GM19099 (cell line): ENCODE data around the gene SLC43A3.
A peak's percentile ranks its signal among the peaks of the same experiment; 100 is the strongest.

Source experiments
- POLR2A ChIP-seq: IDR thresholded peaks from 3 replicates; pipeline ENCODE4 v1.6.1; 2011; ENCODE audit warnings: low read depth; ENCODE audit not compliant: insufficient read length; ENCODE audit errors: extremely low read depth

Gene SLC43A3

GRCh38 chr11:57440744-57441414 is 14.0 kb upstream of the SLC43A3 start:
- TF ChIP-seq POLR2A = no peak

- TF ChIP-seq POLR2A = no peak
These were observed 12.9 kb upstream of the SLC43A3 start for GRCh38 chr11:57439786-57440185.

- no peak for TF ChIP-seq POLR2A
These were observed 11.7 kb upstream of the SLC43A3 start for GRCh38 chr11:57438345-57439285.

DNA sequence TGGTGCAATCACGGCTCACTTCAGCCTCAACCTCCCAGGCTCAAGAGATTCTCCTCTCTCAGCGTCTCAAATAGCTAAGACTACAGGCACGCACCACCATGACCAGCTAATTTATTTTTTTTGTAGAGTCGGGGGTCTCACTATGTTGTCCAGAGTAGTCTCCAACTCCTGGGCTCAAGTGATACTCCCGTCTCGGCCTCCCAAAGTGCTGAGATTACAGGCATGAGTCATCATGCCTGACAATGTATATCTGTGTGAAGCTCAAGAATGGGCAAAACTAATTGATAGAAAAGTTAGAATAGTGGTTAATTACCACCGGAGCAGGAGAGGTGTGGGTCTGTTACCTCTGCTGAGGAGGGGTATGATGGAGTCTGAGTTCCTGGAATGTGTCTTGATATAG is 9.1 kb upstream of the SLC43A3 start:
- no peak for TF ChIP-seq POLR2A

- no peak for TF ChIP-seq POLR2A
These were observed 8.0 kb upstream of the SLC43A3 start for GRCh38 chr11:57434640-57435546.

- TF ChIP-seq POLR2A = no peak
These were observed 5.8 kb upstream of the SLC43A3 start for GRCh38 chr11:57432714-57433163.

DNA sequence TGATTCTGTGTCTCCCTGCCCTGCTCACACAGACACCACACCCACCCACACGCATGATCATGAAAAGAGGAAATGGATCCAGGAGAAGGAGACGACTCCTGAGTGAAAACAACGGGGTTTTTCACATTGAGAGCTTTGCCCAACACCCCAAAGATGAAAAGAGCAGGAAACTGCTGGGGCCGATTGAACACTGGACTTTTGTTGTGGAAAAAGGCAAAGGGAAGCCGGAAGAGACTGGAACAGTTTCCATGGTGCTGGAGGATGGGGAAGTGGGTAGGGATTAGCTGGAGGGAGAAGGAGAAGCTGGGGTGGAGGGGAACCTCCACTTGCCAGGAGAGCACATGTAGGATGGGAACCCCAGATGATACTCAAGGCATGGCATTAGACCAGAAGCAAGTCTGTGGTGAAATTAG is 5.2 kb upstream of the SLC43A3 start:
- TF ChIP-seq POLR2A = no peak

DNA sequence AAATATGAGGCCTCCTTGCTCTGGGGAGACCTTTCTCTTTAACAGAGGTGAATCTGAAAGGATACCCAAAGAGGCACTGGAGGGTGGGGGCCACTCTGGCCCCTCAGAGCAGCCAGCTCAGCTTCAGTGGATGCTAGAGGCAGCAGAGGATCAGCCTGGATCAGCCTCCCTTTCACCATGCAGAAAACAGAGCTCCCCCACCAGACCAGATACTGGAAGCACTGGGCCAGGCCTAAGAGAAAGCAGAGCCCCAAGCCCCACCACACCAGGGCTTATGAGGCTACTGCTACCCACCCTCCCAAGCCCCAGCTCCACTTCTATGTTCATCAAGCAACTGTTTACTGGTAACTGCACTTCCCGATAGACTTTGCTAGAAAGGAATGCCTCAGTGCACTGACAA is 4.0 kb upstream of the SLC43A3 start:
- no peak for TF ChIP-seq POLR2A

DNA sequence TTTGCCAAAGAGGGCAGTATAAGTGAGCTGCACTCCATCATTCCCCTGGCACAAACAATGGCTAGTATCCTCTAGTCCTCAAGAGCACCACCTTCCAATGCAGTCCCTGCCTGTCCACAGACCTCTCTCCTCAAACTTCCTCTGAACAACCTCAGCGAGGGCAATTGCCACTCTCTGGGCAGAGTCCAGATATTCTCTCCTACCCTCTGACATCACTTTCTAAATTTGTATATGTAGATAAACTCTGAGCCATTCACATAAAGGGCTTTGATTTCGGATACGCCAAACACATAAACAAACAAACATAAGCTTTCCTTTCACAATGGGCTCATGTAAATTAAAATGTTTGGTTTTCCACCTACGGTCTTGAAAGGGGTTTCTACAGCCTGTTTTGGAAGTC is 3.0 kb upstream of the SLC43A3 start:
- no peak for TF ChIP-seq POLR2A

DNA sequence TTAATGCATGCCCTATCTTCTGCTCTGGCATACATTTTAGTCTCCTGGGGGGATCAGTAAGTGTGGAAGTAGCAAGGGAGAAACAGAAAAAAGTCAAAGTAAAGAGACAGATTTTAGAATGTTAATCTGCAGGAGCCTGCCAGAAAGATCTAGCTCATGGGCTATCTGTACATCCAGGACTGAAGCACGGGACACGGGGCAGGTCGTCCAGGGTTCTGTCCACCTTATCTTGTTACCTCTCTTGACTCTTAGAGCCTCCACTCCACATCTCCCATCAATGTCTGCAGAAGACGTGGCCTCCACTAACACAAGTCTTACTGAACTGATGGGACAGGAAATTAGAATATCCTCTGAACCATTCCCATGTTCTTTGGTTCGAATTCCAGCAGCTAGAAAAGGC is 1.7 kb upstream of the SLC43A3 start:
- TF ChIP-seq POLR2A = no peak

DNA sequence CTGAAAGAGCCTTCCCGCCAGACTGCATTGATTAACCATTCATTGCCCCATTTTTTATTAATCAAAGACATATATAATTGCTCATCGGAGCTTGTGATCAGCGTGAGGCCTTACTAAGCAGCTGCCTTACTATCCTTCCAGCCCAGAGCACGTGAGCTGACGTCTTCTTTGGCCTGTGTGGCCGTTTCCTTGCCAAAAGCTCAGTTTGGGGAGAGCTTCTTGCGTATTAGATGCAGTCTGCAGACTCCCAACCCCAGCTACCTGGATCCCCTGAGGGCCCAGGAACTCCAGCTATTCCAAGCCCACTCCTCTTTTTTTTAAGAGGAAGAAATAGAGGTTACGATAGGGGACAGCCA is 784 bp upstream of the SLC43A3 start:
- TF ChIP-seq POLR2A = no peak

DNA sequence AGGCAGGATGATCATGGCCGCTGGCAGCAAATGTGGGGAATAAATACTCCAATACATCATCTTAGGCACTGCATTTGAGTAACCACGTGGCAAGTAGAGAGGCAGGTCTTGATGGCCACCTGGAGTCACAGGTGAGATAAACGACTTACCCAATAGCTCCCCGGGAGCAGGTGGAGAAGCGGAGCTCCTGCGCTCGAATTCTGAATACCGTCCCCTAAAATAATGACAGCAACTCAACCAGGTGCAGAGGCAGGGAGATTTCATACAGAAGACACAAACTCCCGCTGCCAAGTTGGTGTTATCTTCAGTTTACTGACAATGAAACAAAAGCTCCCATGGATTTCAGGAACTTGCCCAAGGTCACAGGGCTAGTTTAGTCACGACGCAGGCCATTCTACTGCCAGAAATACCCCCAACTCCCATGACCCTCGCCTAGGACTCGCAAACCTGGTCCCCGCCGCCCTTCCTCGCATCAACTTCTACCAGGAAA is 437 bp downstream of the SLC43A3 start:
- no peak for TF ChIP-seq POLR2A

GRCh38 chr11:57425565-57426438 is 1.1 kb downstream of the SLC43A3 start:
- TF ChIP-seq POLR2A = no peak

DNA sequence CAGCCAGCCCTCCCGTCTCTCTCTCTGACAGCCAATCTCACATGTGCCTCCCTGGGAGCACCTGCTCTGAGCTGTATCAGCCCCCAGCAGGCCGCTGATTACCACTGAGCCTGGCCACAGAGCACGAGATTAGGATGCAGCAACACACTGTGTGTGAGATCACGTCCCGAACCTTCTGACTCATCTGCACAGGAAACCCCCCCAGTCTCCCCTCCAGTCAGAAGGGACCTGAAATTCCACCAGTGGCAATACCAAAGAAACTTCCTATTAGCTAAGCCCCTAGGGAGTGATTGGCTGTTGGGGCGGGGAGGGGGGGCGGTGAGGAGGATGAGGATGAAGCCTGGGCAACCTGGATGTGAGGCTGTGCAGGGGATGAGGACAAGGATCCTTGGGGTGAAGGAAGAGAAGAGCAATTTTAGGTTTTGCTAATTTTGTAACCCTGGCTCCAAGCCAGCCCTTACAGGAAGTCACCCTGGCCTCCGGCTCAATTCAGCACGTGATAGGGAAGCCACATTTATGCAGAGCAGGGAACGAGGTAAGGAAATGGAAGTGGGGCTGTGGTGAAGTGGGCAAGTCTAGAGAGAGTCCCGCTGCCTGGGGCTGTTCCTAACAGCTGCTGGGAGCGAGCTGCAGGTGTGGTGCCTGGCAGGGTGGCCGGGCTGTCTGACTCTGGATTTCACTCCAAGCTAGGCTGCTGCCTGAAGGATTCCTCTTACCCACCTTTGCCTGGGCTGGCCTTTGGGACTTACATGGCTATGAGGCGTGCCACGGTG is 1.9 kb downstream of the SLC43A3 start:
- TF ChIP-seq POLR2A = peak; percentile 58
